ENCODE results near the gene ZNF831.

The ZNF831 gene

DNA sequence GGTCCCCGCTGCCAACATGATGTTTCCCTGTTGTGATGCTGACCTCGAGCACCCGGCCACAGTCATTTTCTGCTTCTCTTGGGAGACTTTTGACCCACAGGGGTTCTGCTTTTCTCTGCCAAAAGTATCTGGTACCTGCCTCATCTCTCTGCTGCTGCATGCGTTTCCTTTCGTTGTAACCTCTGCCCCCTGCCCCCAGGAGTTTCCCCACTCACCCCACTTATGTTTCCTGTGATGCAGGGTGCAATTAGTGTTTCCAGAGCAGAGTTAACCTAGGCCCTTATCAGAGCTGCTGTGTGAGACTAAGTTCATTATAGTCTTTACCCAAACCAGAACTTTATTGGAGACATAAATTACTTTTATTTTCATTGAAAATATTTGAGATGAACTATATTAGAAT is 71.6 kb downstream of the ZNF831 start:
- Histone ChIP-seq H3K9me2 (replicated peaks; ENCODE audit: control insufficient read depth, low read length) (no peaks in the 10 kb centered on the region), H3K4me3 (ENCODE audit: low read length) (no peak overlapping the region), H3K27me3 (ENCODE audit: control insufficient read depth, low read length) (no peaks in the 10 kb centered on the region), H3K9me3 (ENCODE audit: control insufficient read depth, insufficient read depth, low read length) (no peaks in the 10 kb centered on the region), H3F3A (ENCODE audit: control insufficient read depth, insufficient read depth) (no peaks in the 10 kb centered on the region), H3K27ac (ENCODE audit: low read depth, low read length) (no peak overlapping the region), H4K20me1 (ENCODE audit: control insufficient read depth, insufficient read depth, low read depth, low read length) (no peaks in the 10 kb centered on the region), H3K4me2 (ENCODE audit: low read length) (no peak overlapping the region), H3K4me1 (ENCODE audit: control insufficient read depth, low read length) (no peaks in the 10 kb centered on the region), H3K36me3 (ENCODE audit: control insufficient read depth, low read length) (no peaks in the 10 kb centered on the region), H3K79me2 (ENCODE audit: control insufficient read depth, low read length) (no peaks in the 10 kb centered on the region)
- TF ChIP-seq EZH2phosphoT487 (IDR thresholded peaks at IDR 0.05; ENCODE audit: borderline replicate concordance, low read length): no peak
- TF ChIP-seq, protein P1, sequence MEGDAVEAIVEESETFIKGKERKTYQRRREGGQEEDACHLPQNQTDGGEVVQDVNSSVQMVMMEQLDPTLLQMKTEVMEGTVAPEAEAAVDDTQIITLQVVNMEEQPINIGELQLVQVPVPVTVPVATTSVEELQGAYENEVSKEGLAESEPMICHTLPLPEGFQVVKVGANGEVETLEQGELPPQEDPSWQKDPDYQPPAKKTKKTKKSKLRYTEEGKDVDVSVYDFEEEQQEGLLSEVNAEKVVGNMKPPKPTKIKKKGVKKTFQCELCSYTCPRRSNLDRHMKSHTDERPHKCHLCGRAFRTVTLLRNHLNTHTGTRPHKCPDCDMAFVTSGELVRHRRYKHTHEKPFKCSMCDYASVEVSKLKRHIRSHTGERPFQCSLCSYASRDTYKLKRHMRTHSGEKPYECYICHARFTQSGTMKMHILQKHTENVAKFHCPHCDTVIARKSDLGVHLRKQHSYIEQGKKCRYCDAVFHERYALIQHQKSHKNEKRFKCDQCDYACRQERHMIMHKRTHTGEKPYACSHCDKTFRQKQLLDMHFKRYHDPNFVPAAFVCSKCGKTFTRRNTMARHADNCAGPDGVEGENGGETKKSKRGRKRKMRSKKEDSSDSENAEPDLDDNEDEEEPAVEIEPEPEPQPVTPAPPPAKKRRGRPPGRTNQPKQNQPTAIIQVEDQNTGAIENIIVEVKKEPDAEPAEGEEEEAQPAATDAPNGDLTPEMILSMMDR (IDR thresholded peaks at IDR 0.05; ENCODE audit: low read depth, low read length, poor library complexity, severe bottlenecking): no peak

- Histone ChIP-seq H3F3A (ENCODE audit: control insufficient read depth, insufficient read depth) (no peaks in the 10 kb centered on the region), H3K36me3 (ENCODE audit: control insufficient read depth, low read length) (no peaks in the 10 kb centered on the region), H4K20me1 (ENCODE audit: control insufficient read depth, insufficient read depth, low read depth, low read length) (no peaks in the 10 kb centered on the region), H3K27me3 (ENCODE audit: control insufficient read depth, low read length) (no peaks in the 10 kb centered on the region), H3K4me3 (ENCODE audit: low read length) (no peak overlapping the region), H3K4me2 (ENCODE audit: low read length) (no peak overlapping the region), H3K79me2 (ENCODE audit: control insufficient read depth, low read length) (no peaks in the 10 kb centered on the region), H3K9me2 (replicated peaks; ENCODE audit: control insufficient read depth, low read length) (no peaks in the 10 kb centered on the region), H3K4me1 (ENCODE audit: control insufficient read depth, low read length) (no peaks in the 10 kb centered on the region), H3K9me3 (ENCODE audit: control insufficient read depth, insufficient read depth, low read length) (no peaks in the 10 kb centered on the region), H3K27ac (ENCODE audit: low read depth, low read length) (no peak overlapping the region)
- TF ChIP-seq EZH2phosphoT487 (IDR thresholded peaks at IDR 0.05; ENCODE audit: borderline replicate concordance, low read length): no peak
- TF ChIP-seq, protein P1 (IDR thresholded peaks at IDR 0.05; ENCODE audit: low read depth, low read length, poor library complexity, severe bottlenecking): no peak
Observed at GRCh38 chr20:59240006-59240405, 76.4 kb downstream of the ZNF831 start.

- no peaks in the 10 kb centered on the region; the same call in 1 of the 2 replicates for H4K20me1 ChIP-seq (ENCODE audit: control insufficient read depth, insufficient read depth, low read depth, low read length)
- no peaks in the 10 kb centered on the region for H3K27me3 ChIP-seq (ENCODE audit: control insufficient read depth, low read length)
- TF ChIP-seq, protein P1 (IDR thresholded peaks at IDR 0.05; ENCODE audit: low read depth, low read length, poor library complexity, severe bottlenecking): no peak
- no peak for TF ChIP-seq EZH2phosphoT487 (IDR thresholded peaks at IDR 0.05; ENCODE audit: borderline replicate concordance, low read length)
- no peak overlapping the region for H3K4me2 ChIP-seq (ENCODE audit: low read length)
- H3K9me3 ChIP-seq (ENCODE audit: control insufficient read depth, insufficient read depth, low read length): no peaks in the 10 kb centered on the region
- no peak overlapping the region for H3K27ac ChIP-seq (ENCODE audit: low read depth, low read length)
- no peaks in the 10 kb centered on the region for H3K4me1 ChIP-seq (ENCODE audit: control insufficient read depth, low read length)
- H3F3A ChIP-seq (ENCODE audit: control insufficient read depth, insufficient read depth): no peaks in the 10 kb centered on the region
- H3K79me2 ChIP-seq (ENCODE audit: control insufficient read depth, low read length): no peaks in the 10 kb centered on the region
- no peak overlapping the region for H3K4me3 ChIP-seq (ENCODE audit: low read length)
- H3K36me3 ChIP-seq (ENCODE audit: control insufficient read depth, low read length): no peaks in the 10 kb centered on the region
- no peaks in the 10 kb centered on the region for H3K9me2 ChIP-seq (replicated peaks; ENCODE audit: control insufficient read depth, low read length)
Observed at GRCh38 chr20:59242714-59243626, 79.3 kb downstream of the ZNF831 start.
